HG03565 (cell line): ENCODE data around the gene UBE2B.
"Not testable (repeated sequence)": the region's sequence is repeated elsewhere in the genome, so short reads cannot be mapped to it uniquely, and the experiment has no call there.

Experiments used
- ATAC-seq: cut with Tn5 transposase; IDR thresholded peaks from one replicate; pipeline ENCODE4 v1.9.1; 2021; ENCODE audit warnings: mild to moderate bottlenecking, moderate library complexity; ENCODE audit not compliant: unreplicated experiment

The UBE2B gene

GRCh38 chr5:134397196-134397595 is 25.8 kb downstream of the UBE2B start:
- ATAC-seq: no peak

- ATAC-seq: no peak
These were observed 27.3 kb downstream of the UBE2B start for GRCh38 chr5:134398609-134399155.

- no peak for ATAC-seq
These were observed 32.6 kb downstream of the UBE2B start for GRCh38 chr5:134403951-134404350.

GRCh38 chr5:134406390-134406789 is 35.0 kb downstream of the UBE2B start:
- ATAC-seq: no peak

GRCh38 chr5:134409321-134409720 is 38.0 kb downstream of the UBE2B start:
- no peak for ATAC-seq

- ATAC-seq: no peak
These were observed 39.5 kb downstream of the UBE2B start for GRCh38 chr5:134410822-134411221.

GRCh38 chr5:134411228-134411545 is 39.8 kb downstream of the UBE2B start:
- ATAC-seq: no peak

- ATAC-seq: peak; percentile 81
These were observed 40.3 kb downstream of the UBE2B start, which contains the start of gene CDKN2AIPNL for GRCh38 chr5:134411546-134412266. Gene CDKN2AIPNL (minus strand): TSS chr5:134411881. CDS start chr5:134411854, 27 bp downstream.

- no peak for ATAC-seq
These were observed 41.7 kb downstream of the UBE2B start for GRCh38 chr5:134413046-134413445.

- no peak for ATAC-seq
These were observed 46.3 kb downstream of the UBE2B start for GRCh38 chr5:134417707-134418106.

- no peak for ATAC-seq
These were observed 47.6 kb downstream of the UBE2B start for GRCh38 chr5:134418958-134419357.

- ATAC-seq: no peak
These were observed 49.0 kb downstream of the UBE2B start for GRCh38 chr5:134420343-134420742.

GRCh38 chr5:134421038-134421437 is 49.7 kb downstream of the UBE2B start:
- ATAC-seq: not testable (repeated sequence)

GRCh38 chr5:134422791-134423365 is 51.5 kb downstream of the UBE2B start:
- ATAC-seq: no peak

GRCh38 chr5:134423376-134423775 is 52.0 kb downstream of the UBE2B start:
- ATAC-seq: no peak

- ATAC-seq: no peak
These were observed 55.0 kb downstream of the UBE2B start for GRCh38 chr5:134426361-134426760.

GRCh38 chr5:134427540-134428041 is 56.2 kb downstream of the UBE2B start:
- ATAC-seq: no peak

GRCh38 chr5:134430001-134430569 is 58.7 kb downstream of the UBE2B start:
- ATAC-seq: no peak

GRCh38 chr5:134432174-134432573 is 60.8 kb downstream of the UBE2B start:
- no peak for ATAC-seq

- no peak for ATAC-seq
These were observed 61.4 kb downstream of the UBE2B start for GRCh38 chr5:134432677-134433359.

- no peak for ATAC-seq
These were observed 64.2 kb downstream of the UBE2B start for GRCh38 chr5:134435560-134435959.
